CD4-positive, alpha-beta memory T cell (primary cell): Measurements from ENCODE around the gene PVALEF. TPM values are rescaled to one million over a fixed set of nuclear protein-coding genes. Genes with fewer than 3 reads are reported as not detected.

Source experiments
- CTCF ChIA-PET: fragments of 350-600 bp; sonication (Branson Sonifier 250); formaldehyde crosslinking; loops from one replicate; lab custom pipeline; 2021; ENCODE audit warnings: inconsistent platforms; ENCODE audit not compliant: partially characterized antibody; lab: Charles Lee
- POLR2A ChIA-PET: fragments of 350-600 bp; sonication (Branson Sonifier 250); formaldehyde crosslinking; loops from one replicate; lab custom pipeline; 2021; ENCODE audit not compliant: partially characterized antibody; lab: Charles Lee
- DNase-seq, 5 donors: peaks; one replicate each; pipeline versions ENCODE4 v3.0.0 to v3.0.0-alpha.2; 2020 to 2022; ENCODE audit warnings: mixed read lengths in 1 of 5
- H3K27ac ChIP-seq: one replicate; pipeline ENCODE4 v1.7.0; 2013; ENCODE audit warnings: low read depth, low read length
- H3K27me3 ChIP-seq: 2 replicates; pipeline ENCODE4 v1.7.0; 2013; ENCODE audit warnings: mild to moderate bottlenecking, low read length, moderate library complexity; ENCODE audit not compliant: insufficient read depth
- H3K36me3 ChIP-seq: 2 replicates; pipeline ENCODE4 v1.7.0; 2013; ENCODE audit warnings: mild to moderate bottlenecking, low read length, moderate library complexity; ENCODE audit not compliant: insufficient read depth
- H3K4me1 ChIP-seq: 2 replicates; pipeline ENCODE4 v1.7.0; 2013; ENCODE audit warnings: mild to moderate bottlenecking, low read length, moderate library complexity; ENCODE audit not compliant: insufficient read depth
- H3K4me3 ChIP-seq, 2 donors: one replicate each; pipeline ENCODE4 v1.7.0; 2013; ENCODE audit warnings: low read length in 2 of 2, mild to moderate bottlenecking in 1 of 2
- H3K9me3 ChIP-seq, 2 donors: one replicate each; pipeline ENCODE4 v1.7.0; 2013; ENCODE audit warnings: low read length in 2 of 2, control low read depth in 1 of 2; ENCODE audit not compliant: control insufficient read depth in 1 of 2
- H3K27ac Mint-ChIP-seq, 7 donors: one replicate each; pipeline ENCODE4 v1.8.0; 2020 to 2021; ENCODE audit warnings: mixed read lengths in 7 of 7, mild to moderate bottlenecking in 6 of 7, inconsistent platforms in 3 of 7, moderate library complexity in 3 of 7
- H3K27me3 Mint-ChIP-seq, 2 donors: one replicate each; pipeline ENCODE4 v1.8.0; 2020 to 2021; ENCODE audit warnings: mixed read lengths in 2 of 2
- H3K36me3 Mint-ChIP-seq, 2 donors: one replicate each; pipeline ENCODE4 v1.8.0; 2020 to 2021; ENCODE audit warnings: mixed read lengths in 2 of 2, inconsistent platforms in 1 of 2, mild to moderate bottlenecking in 1 of 2
- H3K4me1 Mint-ChIP-seq, 4 donors: one replicate each; pipeline ENCODE4 v1.8.0; 2020 to 2021; ENCODE audit warnings: mixed read lengths in 4 of 4, mild to moderate bottlenecking in 1 of 4
- H3K4me3 Mint-ChIP-seq, 8 donors: one replicate each; pipeline ENCODE4 v1.8.0; 2020 to 2021; ENCODE audit warnings: mixed read lengths in 8 of 8, mild to moderate bottlenecking in 7 of 8, moderate library complexity in 6 of 8, inconsistent platforms in 3 of 8
- H3K9me3 Mint-ChIP-seq, 8 donors: one replicate each; pipeline ENCODE4 v1.8.0; 2020 to 2021; ENCODE audit warnings: mixed read lengths in 8 of 8, mild to moderate bottlenecking in 5 of 8, inconsistent platforms in 3 of 8, moderate library complexity in 1 of 8
- intact Hi-C: fragments of 100-400 bp; cut with micrococcal nuclease; formaldehyde crosslinking; loops from one replicate; pipeline ENCODE4 v1.15.1; 2023
- polyA plus RNA-seq, 2 donors: library from polyadenylated mRNA; unstranded; fragments of 300-500 nt; fragmentation: Illumina TruSeq; gene quantifications; one replicate each; pipeline ENCODE4 v1.2.3, GENCODE V29; 2021
- total RNA-seq, 2 experiments: library from RNA; stranded (reverse); gene quantifications; one replicate each; pipeline ENCODE4 v1.2.3, GENCODE V29; 2021

PVALEF gene
- total and polyA plus RNA-seq, 4 experiments from 2014 or later, result not detected

- Histone ChIP-seq H3K27me3 (no peaks in the 10 kb centered on the region), H3K4me3 (no peak overlapping the region), H3K9me3 (no peaks in the 10 kb centered on the region), H3K27ac (no peak overlapping the region), H3K4me1 (peaks cover 6% of the 10 kb centered on the region), H3K36me3 (peaks cover 21% of the 10 kb centered on the region)
- Mint-ChIP-seq H3K9me3 (peaks cover 0 to 2% (median 0%) of the 10 kb centered on the region in 8 donors), H3K27ac (no peak overlapping the region), H3K27me3 (no peaks in the 10 kb centered on the region), H3K4me1 (peaks cover 3 to 16% (median 9%) of the 10 kb centered on the region in 4 donors), H3K36me3 (peaks cover 14 to 27% of the 10 kb centered on the region in 2 donors), H3K4me3 (no peak overlapping the region)
- ChIA-PET POLR2A (no interaction called here), CTCF (no interaction called here)
- DNase-seq, result no peak
- intact Hi-C loops, result no loop called here
Observed at GRCh38 chr17:81228420-81228819, 63.1 kb downstream of the PVALEF start.

DNA sequence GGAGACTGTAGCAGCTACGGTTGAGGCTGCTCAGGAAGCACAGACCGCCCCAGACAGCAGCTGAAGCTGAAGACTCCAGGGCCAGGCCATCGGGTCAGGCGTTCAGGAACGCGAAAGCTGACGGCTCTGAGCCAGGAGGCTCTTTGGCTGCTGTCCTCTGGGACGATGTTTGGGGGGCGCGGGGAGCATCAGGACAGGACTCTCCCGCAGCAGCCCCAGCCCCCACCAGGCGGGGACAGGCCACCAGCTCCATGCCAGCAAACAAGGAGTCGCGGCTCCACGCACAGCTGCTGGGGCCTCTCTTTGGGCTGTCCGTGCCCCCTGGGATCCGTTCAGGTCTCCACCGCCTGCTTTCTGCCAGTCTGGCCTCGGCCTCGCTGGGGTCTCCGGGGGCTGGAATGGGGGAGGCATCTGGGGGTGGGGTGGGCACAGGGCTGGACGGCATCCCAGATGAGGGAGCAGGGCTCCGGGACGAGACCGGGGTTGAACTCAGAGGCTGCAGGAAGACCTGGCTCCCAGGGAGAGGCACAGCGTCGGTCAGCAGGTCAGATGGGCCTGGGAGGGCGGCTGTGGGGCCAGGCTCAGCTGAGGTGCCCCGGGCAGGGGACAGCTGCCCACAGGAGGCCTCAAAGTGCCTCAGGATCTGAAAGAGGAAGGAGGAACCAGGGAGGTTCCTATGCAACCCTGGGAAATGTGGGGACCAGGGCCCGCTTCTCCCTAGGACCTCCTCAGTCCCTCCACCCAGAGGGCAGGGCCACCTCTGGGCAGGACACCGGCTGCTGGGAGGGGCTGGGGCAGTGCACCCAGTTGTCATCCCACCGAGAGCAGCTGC lies 63.7 kb downstream of the PVALEF start:
- no peaks in the 10 kb centered on the region for H3K27me3 ChIP-seq
- Mint-ChIP-seq H3K27me3 (no peaks in the 10 kb centered on the region), H3K27ac (no peak overlapping the region), H3K9me3 (peaks cover 0 to 2% (median 0%) of the 10 kb centered on the region in 8 donors), H3K4me3 (no peak overlapping the region), H3K36me3 (peaks cover 14 to 27% of the 10 kb centered on the region in 2 donors), H3K4me1 (peaks cover 3 to 11% (median 5%) of the 10 kb centered on the region in 4 donors)
- H3K4me3 ChIP-seq, result no peak overlapping the region
- no peak for DNase-seq
- H3K4me1 ChIP-seq, result no peaks in the 10 kb centered on the region
- ChIA-PET POLR2A (interaction anchor here (1.0 kb wide), 1 partner anchor 10 kb away, joined by 3 read pairs; the partner anchor contains the start of genes NDUFAF8 and TEPSIN), CTCF (no interaction called here)
- no peak overlapping the region for H3K27ac ChIP-seq
- H3K9me3 ChIP-seq, result no peaks in the 10 kb centered on the region
- H3K36me3 ChIP-seq, result peaks cover 24% of the 10 kb centered on the region
- intact Hi-C loops, result no loop called here

GRCh38 chr17:81229666-81229920 lies 64.3 kb downstream of the PVALEF start:
- intact Hi-C loops, result no loop called here
- CTCF ChIA-PET, result interaction anchor here (0.9 kb wide), 1 partner anchor 11 kb away, joined by 3 read pairs; no protein-coding TSS in a partner anchor
- H3K27ac ChIP-seq, result no peak overlapping the region
- no peaks in the 10 kb centered on the region for H3K27me3 Mint-ChIP-seq
- no peak overlapping the region for H3K27ac Mint-ChIP-seq
- peaks cover 0 to 2% (median 0%) of the 10 kb centered on the region in 8 donors for H3K9me3 Mint-ChIP-seq
- peaks cover 5% of the 10 kb centered on the region for H3K4me1 ChIP-seq
- no peak overlapping the region for H3K4me3 ChIP-seq
- H3K36me3 Mint-ChIP-seq, result peaks cover 14 to 27% of the 10 kb centered on the region in 2 donors
- no peaks in the 10 kb centered on the region for H3K27me3 ChIP-seq
- no peak overlapping the region for H3K4me3 Mint-ChIP-seq
- peaks cover 3 to 12% (median 6%) of the 10 kb centered on the region in 4 donors for H3K4me1 Mint-ChIP-seq
- peaks cover 24% of the 10 kb centered on the region for H3K36me3 ChIP-seq
- DNase-seq, result no peak
- POLR2A ChIA-PET, result interaction anchor here (1.0 kb wide), 1 partner anchor 10 kb away, joined by 3 read pairs; the partner anchor contains the start of genes NDUFAF8 and TEPSIN
- no peaks in the 10 kb centered on the region for H3K9me3 ChIP-seq

GRCh38 chr17:81230043-81230820 lies 64.9 kb downstream of the PVALEF start:
- no peak overlapping the region for H3K27ac ChIP-seq
- no peak for DNase-seq
- intact Hi-C loops, result no loop called here
- H3K4me1 Mint-ChIP-seq, result peaks cover 8 to 17% (median 12%) of the 10 kb centered on the region in 4 donors
- H3K4me3 ChIP-seq, result no peak overlapping the region
- ChIA-PET CTCF (interaction anchor here (0.9 kb wide), 1 partner anchor 11 kb away, joined by 3 read pairs; no protein-coding TSS in a partner anchor), POLR2A (interaction anchor here (1.0 kb wide), 1 partner anchor 9 kb away, joined by 3 read pairs; the partner anchor contains the start of genes NDUFAF8 and TEPSIN)
- peaks cover 14 to 32% of the 10 kb centered on the region in 2 donors for H3K36me3 Mint-ChIP-seq
- H3K4me1 ChIP-seq, result peaks cover 5% of the 10 kb centered on the region
- no peaks in the 10 kb centered on the region for H3K9me3 ChIP-seq
- no peaks in the 10 kb centered on the region for H3K27me3 ChIP-seq
- H3K4me3 Mint-ChIP-seq, result peak overlapping the region in 2 of 8 donors; percentile 11 to 32
- H3K36me3 ChIP-seq, result peaks cover 24% of the 10 kb centered on the region
- H3K27me3 Mint-ChIP-seq, result no peaks in the 10 kb centered on the region
- no peak overlapping the region for H3K27ac Mint-ChIP-seq
- H3K9me3 Mint-ChIP-seq, result peaks cover 0 to 2% (median 0%) of the 10 kb centered on the region in 8 donors

DNA sequence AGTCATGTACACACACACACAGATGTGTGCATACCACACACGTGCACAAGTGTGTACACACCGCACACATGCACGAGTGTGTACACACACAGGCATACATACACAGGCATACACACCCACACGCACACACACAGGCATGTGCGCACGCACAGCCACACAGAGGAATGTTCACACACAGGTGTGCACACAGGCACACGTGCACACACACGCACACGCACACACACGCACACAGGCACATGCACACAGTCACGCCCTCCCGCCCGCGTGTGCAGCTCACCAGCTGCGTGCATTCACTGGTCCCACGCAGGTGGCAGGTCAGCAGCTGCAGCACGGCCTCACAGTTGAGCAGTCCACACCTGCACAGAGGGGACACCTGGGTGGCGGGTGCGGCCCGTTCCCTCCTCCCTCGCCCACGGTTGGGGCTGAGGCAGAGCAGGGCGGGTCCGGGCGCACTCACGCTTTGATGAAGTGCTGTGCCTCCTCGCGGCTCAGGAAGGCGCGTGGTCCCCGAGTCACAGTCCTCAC lies 65.9 kb downstream of the PVALEF start:
- H3K27ac Mint-ChIP-seq, result peak overlapping the region in 1 of 7 donors; percentile 64

GRCh38 chr17:81231766-81232581 lies 66.7 kb downstream of the PVALEF start:
- Mint-ChIP-seq H3K36me3 (peaks cover 14 to 32% of the 10 kb centered on the region in 2 donors), H3K27ac (no peak overlapping the region), H3K4me3 (no peak overlapping the region), H3K27me3 (no peaks in the 10 kb centered on the region), H3K4me1 (peaks cover 8 to 17% (median 14%) of the 10 kb centered on the region in 4 donors), H3K9me3 (peaks cover 0 to 2% (median 0%) of the 10 kb centered on the region in 8 donors)
- no peaks in the 10 kb centered on the region for H3K9me3 ChIP-seq
- H3K4me3 ChIP-seq, result no peak overlapping the region
- intact Hi-C loops, result no loop called here
- peaks cover 9% of the 10 kb centered on the region for H3K4me1 ChIP-seq
- DNase-seq, result peak in 1 of 5 donors; percentile 26
- peaks cover 24% of the 10 kb centered on the region for H3K36me3 ChIP-seq
- POLR2A ChIA-PET, result no interaction called here
- no peaks in the 10 kb centered on the region for H3K27me3 ChIP-seq
- H3K27ac ChIP-seq, result no peak overlapping the region
- CTCF ChIA-PET, result no interaction called here

More for the DNA sequence above, 65.9 kb downstream of the PVALEF start:
- Mint-ChIP-seq H3K4me3 (no peak overlapping the region), H3K9me3 (peaks cover 0 to 2% (median 0%) of the 10 kb centered on the region in 8 donors), H3K27me3 (no peaks in the 10 kb centered on the region), H3K36me3 (peaks cover 14 to 32% of the 10 kb centered on the region in 2 donors), H3K4me1 (peaks cover 8 to 17% (median 13%) of the 10 kb centered on the region in 4 donors)
- Histone ChIP-seq H3K36me3 (peaks cover 24% of the 10 kb centered on the region), H3K4me3 (no peak overlapping the region), H3K27ac (no peak overlapping the region), H3K9me3 (no peaks in the 10 kb centered on the region), H3K27me3 (no peaks in the 10 kb centered on the region), H3K4me1 (peaks cover 5% of the 10 kb centered on the region)
- ChIA-PET CTCF (no interaction called here), POLR2A (no interaction called here)
- DNase-seq, result no peak
- intact Hi-C loops, result no loop called here
